ENCODE measurements around the gene TADA3.
A peak's percentile ranks its signal among the peaks of the same experiment; 100 is the strongest.

The TADA3 gene

DNA sequence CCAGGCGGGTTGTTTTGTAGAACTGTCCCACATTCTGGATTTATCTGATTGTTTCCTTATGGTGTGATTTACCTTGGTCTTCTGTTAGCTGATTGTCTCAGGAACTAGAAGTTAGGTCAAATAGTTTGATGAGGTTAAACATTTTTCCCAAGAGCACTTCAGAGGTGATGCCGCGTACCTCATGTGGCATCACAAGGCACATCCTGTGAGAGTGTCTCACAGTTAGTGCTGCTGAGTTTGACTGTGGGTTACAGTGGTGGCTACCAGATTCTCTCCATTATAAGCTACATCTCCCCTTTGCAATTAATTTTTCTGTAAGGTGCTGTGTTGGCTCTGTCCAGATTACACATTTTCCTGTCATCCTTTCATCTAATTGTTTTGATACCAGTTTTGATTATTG is 39.0 kb upstream of the TADA3 start:
- TF ChIP-seq, protein P1, sequence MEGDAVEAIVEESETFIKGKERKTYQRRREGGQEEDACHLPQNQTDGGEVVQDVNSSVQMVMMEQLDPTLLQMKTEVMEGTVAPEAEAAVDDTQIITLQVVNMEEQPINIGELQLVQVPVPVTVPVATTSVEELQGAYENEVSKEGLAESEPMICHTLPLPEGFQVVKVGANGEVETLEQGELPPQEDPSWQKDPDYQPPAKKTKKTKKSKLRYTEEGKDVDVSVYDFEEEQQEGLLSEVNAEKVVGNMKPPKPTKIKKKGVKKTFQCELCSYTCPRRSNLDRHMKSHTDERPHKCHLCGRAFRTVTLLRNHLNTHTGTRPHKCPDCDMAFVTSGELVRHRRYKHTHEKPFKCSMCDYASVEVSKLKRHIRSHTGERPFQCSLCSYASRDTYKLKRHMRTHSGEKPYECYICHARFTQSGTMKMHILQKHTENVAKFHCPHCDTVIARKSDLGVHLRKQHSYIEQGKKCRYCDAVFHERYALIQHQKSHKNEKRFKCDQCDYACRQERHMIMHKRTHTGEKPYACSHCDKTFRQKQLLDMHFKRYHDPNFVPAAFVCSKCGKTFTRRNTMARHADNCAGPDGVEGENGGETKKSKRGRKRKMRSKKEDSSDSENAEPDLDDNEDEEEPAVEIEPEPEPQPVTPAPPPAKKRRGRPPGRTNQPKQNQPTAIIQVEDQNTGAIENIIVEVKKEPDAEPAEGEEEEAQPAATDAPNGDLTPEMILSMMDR (IDR thresholded peaks at IDR 0.05; ENCODE audit: extremely low read depth, insufficient read depth, missing control alignments) = no peak
- in situ Hi-C loops (cut with MboI; ENCODE audit: low pct_unique_long_range_greater_than_20kb, low sequenced_read_pairs, unreplicated experiment) = no loop called here
- no peak for DNase-seq (ENCODE audit: low spot score)

DNA sequence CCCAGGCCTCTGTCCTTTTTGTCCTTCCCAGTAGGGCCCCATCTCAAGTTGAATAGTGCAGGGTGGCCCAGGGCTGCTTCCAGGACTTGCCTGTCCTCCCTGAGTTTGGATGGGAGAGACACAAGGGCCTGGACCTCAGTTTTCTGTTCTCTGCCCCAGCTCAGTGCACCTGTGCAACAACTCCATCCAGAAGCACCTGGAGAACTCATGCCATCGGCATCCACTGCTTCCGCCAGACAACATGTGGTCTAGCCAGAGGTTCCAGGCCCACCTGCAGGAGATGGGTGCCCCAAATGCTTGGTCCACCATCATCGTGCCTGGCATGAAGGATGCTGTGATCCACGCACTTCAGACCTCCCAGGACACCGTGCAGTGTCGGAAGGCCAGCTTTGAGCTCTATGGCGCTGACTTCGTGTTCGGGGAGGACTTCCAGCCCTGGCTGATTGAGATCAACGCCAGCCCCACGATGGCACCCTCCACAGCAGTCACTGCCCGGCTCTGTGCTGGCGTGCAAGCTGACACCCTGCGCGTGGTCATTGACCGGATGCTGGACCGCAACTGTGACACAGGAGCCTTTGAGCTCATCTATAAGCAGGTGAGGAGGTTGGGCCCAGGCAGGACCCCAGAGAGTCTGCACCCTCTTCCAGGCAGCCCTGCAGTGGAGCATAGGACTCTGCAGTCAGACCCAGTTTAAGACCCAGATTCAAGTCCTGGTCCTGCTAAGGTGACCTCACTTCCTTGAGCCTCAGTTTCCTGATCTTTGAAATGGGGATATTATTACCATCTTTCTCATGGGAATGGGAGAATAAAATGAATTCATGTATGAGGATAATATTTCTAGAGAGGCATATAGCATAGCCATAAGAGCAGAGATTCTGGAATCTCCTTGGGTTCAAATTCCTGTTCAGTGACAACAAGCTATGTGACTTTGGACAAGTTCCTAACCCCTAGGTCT is 36.8 kb upstream of the TADA3 start:
- TF ChIP-seq, protein P1 (IDR thresholded peaks at IDR 0.05; ENCODE audit: extremely low read depth, insufficient read depth, missing control alignments) = no peak
- in situ Hi-C loops (cut with MboI; ENCODE audit: low pct_unique_long_range_greater_than_20kb, low sequenced_read_pairs, unreplicated experiment) = no loop called here
- no peak for DNase-seq (ENCODE audit: low spot score)

DNA sequence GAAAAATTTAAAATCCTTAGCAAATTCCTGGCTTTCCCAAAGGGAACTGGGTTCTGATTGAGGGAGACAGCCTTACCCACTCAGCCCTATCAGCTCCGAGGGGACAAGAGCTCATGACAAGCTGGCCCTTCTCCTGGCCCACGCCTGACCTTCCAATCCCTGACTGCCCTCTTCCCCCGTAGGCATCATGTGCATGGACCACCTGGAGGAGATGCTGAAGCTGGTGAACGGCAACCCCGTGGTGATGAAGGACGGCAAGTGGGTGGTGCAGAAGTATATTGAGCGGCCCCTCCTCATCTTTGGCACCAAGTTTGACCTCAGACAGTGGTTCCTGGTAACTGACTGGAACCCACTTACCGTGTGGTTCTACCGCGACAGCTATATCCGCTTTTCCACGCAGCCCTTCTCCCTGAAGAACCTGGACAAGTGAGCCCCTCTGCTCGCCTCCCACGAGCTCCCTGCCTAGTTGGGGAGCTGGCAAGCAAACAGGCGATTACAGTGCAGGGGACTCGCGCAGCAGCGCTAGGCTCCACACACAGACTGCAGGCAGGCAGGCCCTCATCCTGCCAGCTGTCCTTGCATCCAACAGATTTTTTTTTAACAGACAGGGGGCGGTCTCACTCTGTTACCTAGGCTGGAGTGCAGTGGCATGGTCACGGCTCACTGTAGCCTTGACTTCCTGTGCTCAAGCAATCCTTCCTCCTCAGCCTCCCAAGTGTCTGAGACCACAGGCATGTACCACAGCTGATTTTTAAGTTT is 34.7 kb upstream of the TADA3 start:
- in situ Hi-C loops (cut with MboI; ENCODE audit: low pct_unique_long_range_greater_than_20kb, low sequenced_read_pairs, unreplicated experiment) = no loop called here
- no peak for DNase-seq (ENCODE audit: low spot score)
- TF ChIP-seq, protein P1 (IDR thresholded peaks at IDR 0.05; ENCODE audit: extremely low read depth, insufficient read depth, missing control alignments) = peak; percentile 27

DNA sequence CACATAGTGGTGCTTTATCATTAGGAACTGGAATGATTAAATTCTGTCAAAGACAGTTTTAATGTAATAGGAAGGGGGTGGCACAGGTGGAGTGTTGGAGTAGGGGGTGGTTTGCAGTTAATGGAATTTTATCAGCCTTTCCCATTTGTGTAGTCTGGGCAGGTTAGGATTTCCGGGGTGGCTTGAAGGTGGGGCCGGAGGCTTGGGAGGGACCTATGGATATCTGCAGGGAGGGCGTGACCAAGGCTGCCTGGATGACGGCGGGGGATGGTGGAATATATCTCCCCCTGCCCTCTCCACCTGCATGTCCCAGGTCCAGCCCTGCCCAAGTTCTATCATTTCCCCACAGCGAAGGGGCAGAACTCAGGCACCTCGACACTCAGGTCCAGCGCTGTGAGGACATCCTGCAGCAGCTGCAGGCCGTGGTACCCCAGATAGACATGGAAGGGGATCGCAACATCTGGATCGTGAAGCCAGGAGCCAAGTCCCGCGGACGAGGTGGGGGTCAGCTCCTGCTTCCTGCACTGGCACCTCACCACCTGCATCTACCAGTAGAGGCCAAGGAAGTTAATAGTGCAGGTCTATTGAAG is 33.3 kb upstream of the TADA3 start:
- TF ChIP-seq, protein P1 (IDR thresholded peaks at IDR 0.05; ENCODE audit: extremely low read depth, insufficient read depth, missing control alignments) = no peak
- in situ Hi-C loops (cut with MboI; ENCODE audit: low pct_unique_long_range_greater_than_20kb, low sequenced_read_pairs, unreplicated experiment) = no loop called here
- DNase-seq (ENCODE audit: low spot score) = no peak

DNA sequence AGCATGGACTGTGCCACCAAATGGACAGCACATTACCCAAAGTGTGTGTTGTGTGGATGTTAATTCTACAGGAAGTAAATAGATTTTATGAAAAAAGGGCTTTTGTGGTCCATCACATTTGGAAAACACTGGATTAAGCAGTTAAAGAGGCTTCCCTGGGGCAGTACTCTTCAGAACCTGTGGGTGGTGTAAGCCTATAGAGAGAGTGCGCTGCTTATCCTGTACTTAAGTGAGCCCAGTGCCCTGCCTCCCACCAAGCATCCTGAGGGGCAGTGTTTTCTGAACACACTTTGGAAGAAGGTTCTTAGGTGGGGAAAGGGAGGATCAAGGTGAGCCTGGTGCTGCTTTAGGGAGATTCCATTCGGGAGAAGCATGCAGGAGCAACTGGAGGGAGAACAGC is 28.7 kb upstream of the TADA3 start:
- in situ Hi-C loops (cut with MboI; ENCODE audit: low pct_unique_long_range_greater_than_20kb, low sequenced_read_pairs, unreplicated experiment) = no loop called here
- TF ChIP-seq, protein P1 (IDR thresholded peaks at IDR 0.05; ENCODE audit: extremely low read depth, insufficient read depth, missing control alignments) = no peak
- DNase-seq (ENCODE audit: low spot score) = no peak

DNA sequence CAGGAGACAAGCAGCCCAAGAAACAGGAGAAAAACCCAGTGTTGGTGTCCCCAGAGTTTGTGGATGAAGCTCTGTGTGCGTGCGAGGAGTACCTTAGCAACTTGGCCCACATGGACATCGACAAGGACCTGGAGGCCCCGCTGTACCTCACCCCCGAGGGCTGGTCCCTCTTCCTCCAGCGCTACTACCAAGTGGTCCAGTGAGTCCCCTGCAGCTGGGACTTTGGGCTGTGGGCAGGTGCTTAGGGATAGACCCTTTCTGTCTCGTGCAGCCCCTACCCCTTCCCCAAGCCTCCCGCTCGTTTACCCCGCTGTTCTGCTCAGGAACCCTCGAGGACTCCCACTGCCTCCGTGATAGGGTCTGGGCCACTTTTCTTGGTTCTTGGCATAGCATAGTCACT is 28.3 kb upstream of the TADA3 start:
- in situ Hi-C loops (cut with MboI; ENCODE audit: low pct_unique_long_range_greater_than_20kb, low sequenced_read_pairs, unreplicated experiment) = no loop called here
- no peak for DNase-seq (ENCODE audit: low spot score)
- TF ChIP-seq, protein P1 (IDR thresholded peaks at IDR 0.05; ENCODE audit: extremely low read depth, insufficient read depth, missing control alignments) = no peak
